ENCODE measurements around the gene C14orf39.
"Not testable (repeated sequence)": the region's sequence is repeated elsewhere in the genome, so short reads cannot be mapped to it uniquely, and the experiment has no call there.

C14orf39 gene

GRCh38 chr14:60490270-60490669, 4.4 kb upstream of the C14orf39 start:
- no peak for DNase-seq

- peak; percentile 27 for DNase-seq
Observed at GRCh38 chr14:60488175-60488574, 2.3 kb upstream of the C14orf39 start.

- no peak for DNase-seq
Observed at GRCh38 chr14:60487211-60487610, 1.3 kb upstream of the C14orf39 start.

- DNase-seq = peak; percentile 48
Observed at GRCh38 chr14:60485057-60485597, 736 bp downstream of the C14orf39 start.

GRCh38 chr14:60482743-60483142, 3.1 kb downstream of the C14orf39 start:
- DNase-seq = peak; percentile 88

- not testable (repeated sequence) for DNase-seq
Observed at GRCh38 chr14:60480248-60480647, 5.6 kb downstream of the C14orf39 start.

GRCh38 chr14:60455875-60456274, 30.0 kb downstream of the C14orf39 start:
- DNase-seq = no peak

- DNase-seq = no peak
Observed at GRCh38 chr14:60430276-60430675, 55.6 kb downstream of the C14orf39 start.

- DNase-seq = no peak
Observed at GRCh38 chr14:60420050-60420449, 65.8 kb downstream of the C14orf39 start.

- not testable (repeated sequence) for DNase-seq
Observed at GRCh38 chr14:60397550-60397949, 88.3 kb downstream of the C14orf39 start.

- no peak for DNase-seq
Observed at GRCh38 chr14:60396718-60397343, 89.0 kb downstream of the C14orf39 start.
